ENCODE results near the gene ZNF530. TPM values are rescaled to one million over a fixed set of nuclear protein-coding genes. Genes with fewer than 3 reads are reported as not detected.

ZNF530 gene
- total RNA-seq, 4 donors from 2014 or later: 4.7 to 9.7 (median 7.2) TPM

DNA sequence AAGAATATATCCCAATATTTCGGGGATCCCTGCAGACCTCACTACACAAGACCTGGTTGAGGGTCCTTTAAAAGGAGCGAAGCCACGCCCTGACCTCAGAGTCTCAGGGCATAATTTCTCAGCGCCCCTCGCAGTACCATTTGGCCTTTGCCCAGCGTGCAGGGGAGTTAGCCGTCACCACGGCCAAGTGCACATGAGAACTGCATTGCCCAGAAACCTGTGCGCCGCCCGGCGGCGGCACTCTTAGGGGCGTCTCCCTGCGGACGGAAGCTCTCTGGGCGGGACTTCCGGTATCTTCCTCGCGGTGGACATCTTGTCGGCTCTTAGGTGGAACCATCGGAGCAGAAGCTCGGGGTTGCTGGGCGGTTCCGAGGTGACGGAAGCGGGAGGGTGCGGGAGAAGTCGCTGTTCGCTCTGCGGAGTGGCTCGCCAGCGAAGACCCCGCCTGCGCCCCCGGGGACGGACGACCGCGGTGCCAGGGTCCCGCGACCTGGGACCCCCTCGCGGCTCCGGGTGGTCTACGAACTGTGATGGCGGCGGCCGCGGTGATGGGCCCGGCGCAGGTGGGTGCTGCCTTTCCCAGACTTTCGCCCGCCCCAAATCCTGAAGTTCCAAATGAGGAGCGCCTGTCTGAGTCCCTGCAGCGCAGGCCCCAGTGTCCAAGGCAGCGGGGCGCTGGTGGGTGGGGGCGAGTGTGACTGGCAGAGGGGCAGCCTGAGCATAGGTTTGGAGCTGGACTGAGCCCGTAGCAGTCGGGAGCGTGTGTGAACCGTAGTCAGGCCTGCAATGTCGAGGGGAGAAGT, 14.5 kb downstream of the ZNF530 start, which contains the start of gene ZNF134:
Gene ZNF134, plus strand, starts transcription at position 302 of the 803 bp plus-strand sequence. CDS start 5,227 bp downstream, outside the sequence.
- Histone ChIP-seq H3K9me3 (peaks cover 40% of the 10 kb centered on the region), H3K36me3 (peaks cover 36% of the 10 kb centered on the region), H3K4me3 (peak within 1 kb of the TSS; percentile 98), H3K27ac (peak within 1 kb of the TSS; percentile 72), H3K4me1 (peaks cover 4% of the 10 kb centered on the region), H3K27me3 (no peaks in the 10 kb centered on the region)
- WGBS: 4% methylated on average over 25 of the region's 64 CpGs
- TF ChIP-seq CTCF (IDR thresholded peaks at IDR 0.05) (no peak), POLR2AphosphoS5 (IDR thresholded peaks at IDR 0.05) (peak in 1 of 3 donors; percentile 40), EP300 (IDR thresholded peaks at IDR 0.05) (no peak), POLR2A (IDR thresholded peaks at IDR 0.05) (peak in 1 of 2 donors; percentile 19)
- DNase-seq (ENCODE audit: low spot score in 2 of 2): peak; percentile 92 to 93

DNA sequence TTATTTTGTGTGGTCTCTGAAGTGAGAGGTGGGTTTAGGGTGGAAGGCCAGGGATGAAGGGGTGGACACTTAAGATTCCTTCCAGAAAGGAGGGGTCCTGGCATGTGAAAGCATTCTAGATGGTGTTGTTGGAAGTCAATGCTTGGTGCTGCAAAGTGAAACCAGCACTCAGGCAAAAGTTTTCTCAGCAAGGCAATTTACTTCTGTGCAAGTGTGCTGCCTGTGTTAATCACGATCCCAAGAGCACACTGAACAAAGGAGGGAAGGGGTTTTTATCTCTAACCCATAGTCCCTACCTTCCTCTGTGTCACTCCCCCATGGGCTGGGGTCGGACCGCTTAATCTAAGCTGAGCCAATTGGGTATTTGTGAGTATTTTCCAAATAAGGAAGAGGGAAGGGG, 15.7 kb downstream of the ZNF530 start:
- TF ChIP-seq EP300 (IDR thresholded peaks at IDR 0.05) (no peak), POLR2AphosphoS5 (IDR thresholded peaks at IDR 0.05) (no peak), POLR2A (IDR thresholded peaks at IDR 0.05) (no peak), CTCF (IDR thresholded peaks at IDR 0.05) (no peak)
- Histone ChIP-seq H3K4me1 (peaks cover 4% of the 10 kb centered on the region), H3K27me3 (no peaks in the 10 kb centered on the region), H3K36me3 (peaks cover 48% of the 10 kb centered on the region), H3K4me3 (peak overlapping the region; percentile 98), H3K9me3 (peaks cover 52% of the 10 kb centered on the region), H3K27ac (no peak overlapping the region)
- DNase-seq (ENCODE audit: low spot score in 2 of 2): no peak
- 79% methylated on average over 3 of the region's 3 CpGs for WGBS

- Histone ChIP-seq H3K36me3 (peaks cover 78% of the 10 kb centered on the region), H3K4me1 (no peaks in the 10 kb centered on the region), H3K27me3 (no peaks in the 10 kb centered on the region), H3K27ac (no peak overlapping the region), H3K9me3 (peaks cover 93% of the 10 kb centered on the region), H3K4me3 (no peak overlapping the region)
- WGBS: 99% methylated on average over 10 of the region's 10 CpGs
- TF ChIP-seq EP300 (IDR thresholded peaks at IDR 0.05): no peak
- TF ChIP-seq POLR2A (IDR thresholded peaks at IDR 0.05): no peak
- TF ChIP-seq CTCF (IDR thresholded peaks at IDR 0.05): no peak
- TF ChIP-seq POLR2AphosphoS5 (IDR thresholded peaks at IDR 0.05): no peak
- no peak for DNase-seq (ENCODE audit: low spot score in 2 of 2)
Measured at GRCh38 chr19:57620673-57621348, 21.1 kb downstream of the ZNF530 start.

- no peak for TF ChIP-seq POLR2A (IDR thresholded peaks at IDR 0.05)
- TF ChIP-seq CTCF (IDR thresholded peaks at IDR 0.05): no peak
- no peak for TF ChIP-seq POLR2AphosphoS5 (IDR thresholded peaks at IDR 0.05)
Measured at GRCh38 chr19:57623091-57623490, 23.4 kb downstream of the ZNF530 start.

More at GRCh38 chr19:57623091-57623490, 23.4 kb downstream of the ZNF530 start:
- H3K9me3 ChIP-seq: peaks cover 79% of the 10 kb centered on the region
- H3K4me1 ChIP-seq: no peaks in the 10 kb centered on the region
- H3K27me3 ChIP-seq: no peaks in the 10 kb centered on the region
- no peak overlapping the region for H3K4me3 ChIP-seq
- no peak overlapping the region for H3K27ac ChIP-seq
- no peak for DNase-seq (ENCODE audit: low spot score in 2 of 2)
- peaks cover 55% of the 10 kb centered on the region for H3K36me3 ChIP-seq

All from suprapubic skin (tissue), 4 donors.